Fibroblast of lung (primary cell): Measurements from ENCODE around the gene ANKRD31. TPM values are rescaled to one million over a fixed set of nuclear protein-coding genes. Genes with fewer than 3 reads are reported as not detected.

Source experiments
- DNase-seq, 2 donors: peaks; one replicate each; pipeline versions ENCODE4 v3.0.0 to v3.0.0-alpha.2; 2010; ENCODE audit warnings: low read depth in 2 of 2
- H2AFZ ChIP-seq: 2 replicates; pipeline ENCODE4 v1.5.1; 2012; ENCODE audit warnings: low read length, control low read depth, inconsistent platforms
- H3K27ac ChIP-seq: 2 replicates; pipeline ENCODE4 v1.5.1; 2011; ENCODE audit warnings: low read length, control low read depth; ENCODE audit not compliant: insufficient read depth
- H3K27me3 ChIP-seq: 2 replicates; pipeline ENCODE4 v1.5.1; 2011; ENCODE audit warnings: mild to moderate bottlenecking, low read length; ENCODE audit not compliant: control insufficient read depth, insufficient read depth
- H3K36me3 ChIP-seq: 2 replicates; pipeline ENCODE4 v1.5.1; 2011; ENCODE audit warnings: low read length; ENCODE audit not compliant: control insufficient read depth, insufficient read depth
- H3K4me1 ChIP-seq: 2 replicates; pipeline ENCODE4 v1.5.1; 2011; ENCODE audit warnings: low read length; ENCODE audit not compliant: control insufficient read depth, insufficient read depth; ENCODE audit errors: extremely low read depth
- H3K4me2 ChIP-seq: 2 replicates; pipeline ENCODE4 v1.5.1; 2011; ENCODE audit warnings: low read length, control low read depth; ENCODE audit not compliant: insufficient read depth; ENCODE audit errors: extremely low read depth
- H3K4me3 ChIP-seq, 4 experiments: fragments of 200-600 bp in 1 of 4; sonication (generic) in 1 of 4; replicated peaks in 1 of 4; 2 replicates each; pipeline ENCODE4 v1.5.1; 2011 to 2016; ENCODE audit warnings: low read length in 4 of 4, low read depth in 3 of 4, mild to moderate bottlenecking in 3 of 4, control low read depth in 2 of 4, inconsistent platforms in 1 of 4, mixed read lengths in 1 of 4; ENCODE audit not compliant: insufficient read depth in 1 of 4; ENCODE audit errors: control extremely low read depth in 1 of 4
- H3K79me2 ChIP-seq: 2 replicates; pipeline ENCODE4 v1.5.1; 2012; ENCODE audit warnings: mild to moderate bottlenecking, low read length, inconsistent platforms; ENCODE audit not compliant: control insufficient read depth, insufficient read depth
- H3K9ac ChIP-seq: 2 replicates; pipeline ENCODE4 v1.5.1; 2011; ENCODE audit warnings: mild to moderate bottlenecking, low read length, control low read depth; ENCODE audit not compliant: insufficient read depth
- H3K9me3 ChIP-seq: 2 replicates; pipeline ENCODE4 v1.5.1; 2012; ENCODE audit warnings: low read depth, low read length; ENCODE audit not compliant: control insufficient read depth, insufficient read depth
- H4K20me1 ChIP-seq: 2 replicates; pipeline ENCODE4 v1.5.1; 2011; ENCODE audit warnings: low read length; ENCODE audit not compliant: control insufficient read depth, insufficient read depth; ENCODE audit errors: extremely low read depth
- CTCF ChIP-seq, 2 donors: IDR thresholded peaks in 1 of 2; conservative IDR thresholded peaks in 1 of 2; 1 replicate in 1 of 2; 2 replicates in 1 of 2; pipeline ENCODE4 v1.5.1; 2011 to 2012; ENCODE audit warnings: low read length in 2 of 2, control low read depth in 1 of 2, inconsistent platforms in 1 of 2, low read depth in 1 of 2, mild to moderate bottlenecking in 1 of 2
- EZH2 ChIP-seq: IDR thresholded peaks from 2 replicates; pipeline ENCODE4 v1.5.1; 2012; ENCODE audit warnings: low read length, control low read depth, mild to moderate bottlenecking; ENCODE audit errors: missing control alignments
- polyA plus RNA-seq, 2 donors: library from polyadenylated mRNA; depleted of rRNA in 1 of 2; stranded (reverse) in 1 of 2; unstranded in 1 of 2; fragments of >200 nt; gene quantifications; 2 replicates each; pipeline ENCODE4 v1.2.1, GENCODE V29; 2011 to 2012; ENCODE audit warnings: missing spikeins in 1 of 2
- total RNA-seq: library from RNA; depleted of rRNA; stranded (reverse); fragments of >200 nt; gene quantifications from 2 replicates; pipeline ENCODE4 v1.2.1, GENCODE V29; 2014

The ANKRD31 gene
- total and polyA plus RNA-seq, 2 donors (not counting 1 experiment from before 2014, with no cell fraction given): 0.05 to 0.33 TPM

DNA sequence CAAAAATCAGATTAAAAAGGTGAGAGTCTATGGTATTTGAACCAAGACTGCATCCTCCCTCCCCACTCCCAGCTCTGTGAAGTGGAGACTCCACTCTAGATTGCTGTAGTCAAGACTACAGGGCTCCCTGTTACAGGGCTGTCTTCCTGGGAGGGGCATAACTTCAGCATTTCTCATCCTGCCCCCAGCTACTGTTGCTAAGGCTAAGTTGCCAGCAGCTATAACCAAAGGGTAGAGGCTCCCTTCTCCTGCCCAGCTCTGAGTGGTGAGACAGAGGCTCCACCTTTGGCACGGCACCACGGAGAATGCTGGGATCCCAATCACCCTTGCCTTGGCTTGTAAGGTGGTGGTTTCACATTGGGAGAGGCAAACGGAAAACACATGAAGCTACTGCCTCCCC is 145.1 kb downstream of the ANKRD31 start:
- Histone ChIP-seq H3K27ac (no peak overlapping the region), H3K9ac (no peak overlapping the region), H4K20me1 (no peaks in the 10 kb centered on the region), H3K4me2 (no peak overlapping the region), H3K36me3 (no peaks in the 10 kb centered on the region), H3K27me3 (no peaks in the 10 kb centered on the region), H3K4me1 (no peaks in the 10 kb centered on the region), H3K4me3 (no peak overlapping the region), H3K9me3 (no peaks in the 10 kb centered on the region), H3K79me2 (no peaks in the 10 kb centered on the region), H2AFZ (no peak overlapping the region)
- no peak for DNase-seq
- no peak for TF ChIP-seq CTCF (conservative IDR thresholded peaks at IDR 0.05 in 1 of 2, IDR thresholded peaks at IDR 0.05 in 1 of 2; ENCODE audit: low read depth in 1 of 2, low read length in 2 of 2)
- no peak for TF ChIP-seq EZH2

GRCh38 chr5:75089662-75090061 is 147.0 kb downstream of the ANKRD31 start:
- H3K9me3 ChIP-seq: no peaks in the 10 kb centered on the region
- DNase-seq: no peak
- H3K79me2 ChIP-seq: no peaks in the 10 kb centered on the region
- no peaks in the 10 kb centered on the region for H3K36me3 ChIP-seq
- no peaks in the 10 kb centered on the region for H4K20me1 ChIP-seq
- no peak overlapping the region for H3K27ac ChIP-seq
- H3K9ac ChIP-seq: no peak overlapping the region
- H3K4me2 ChIP-seq: no peak overlapping the region
- H3K4me1 ChIP-seq: no peaks in the 10 kb centered on the region
- TF ChIP-seq EZH2: no peak
- no peak for TF ChIP-seq CTCF (conservative IDR thresholded peaks at IDR 0.05 in 1 of 2, IDR thresholded peaks at IDR 0.05 in 1 of 2; ENCODE audit: low read depth in 1 of 2, low read length in 2 of 2)
- no peak overlapping the region for H2AFZ ChIP-seq
- no peaks in the 10 kb centered on the region for H3K27me3 ChIP-seq
- no peak overlapping the region for H3K4me3 ChIP-seq

DNA sequence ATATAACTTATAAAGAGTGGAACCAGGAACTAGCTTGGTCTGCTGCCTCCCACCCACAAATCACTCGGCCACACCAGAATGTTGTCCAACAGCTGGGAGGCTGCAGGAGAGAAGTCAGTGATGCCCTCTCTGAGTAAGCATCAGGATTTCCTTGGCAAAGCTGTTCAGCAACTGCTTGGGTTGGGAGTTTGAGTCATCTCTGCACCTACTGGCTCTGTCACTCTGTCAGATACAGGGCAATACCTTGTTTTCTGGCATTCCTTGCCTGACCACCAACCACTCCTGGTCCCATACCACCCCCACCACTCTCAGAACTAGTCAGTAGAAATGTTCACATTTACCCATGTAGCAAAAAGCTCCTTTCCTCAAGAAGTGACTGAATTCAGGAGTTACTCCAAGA is 147.5 kb downstream of the ANKRD31 start:
- TF ChIP-seq CTCF (conservative IDR thresholded peaks at IDR 0.05 in 1 of 2, IDR thresholded peaks at IDR 0.05 in 1 of 2; ENCODE audit: low read depth in 1 of 2, low read length in 2 of 2) (no peak), EZH2 (no peak)
- no peak overlapping the region for H3K4me3 ChIP-seq
- H3K79me2 ChIP-seq: no peaks in the 10 kb centered on the region
- no peaks in the 10 kb centered on the region for H4K20me1 ChIP-seq
- no peak for DNase-seq
- H3K9ac ChIP-seq: no peak overlapping the region
- no peaks in the 10 kb centered on the region for H3K36me3 ChIP-seq
- H2AFZ ChIP-seq: no peak overlapping the region
- H3K4me2 ChIP-seq: no peak overlapping the region
- no peaks in the 10 kb centered on the region for H3K4me1 ChIP-seq
- no peaks in the 10 kb centered on the region for H3K9me3 ChIP-seq
- no peaks in the 10 kb centered on the region for H3K27me3 ChIP-seq
- no peak overlapping the region for H3K27ac ChIP-seq
